NCI-H2227 treated with DMSO at 0.1 percent for 48 hours (cell line): ENCODE data around the gene PODXL2.

Source experiments
- DNase-seq: peaks from one replicate; lab custom pipeline; 2025; lab: John Stamatoyannopoulos, UW

Gene PODXL2

DNA sequence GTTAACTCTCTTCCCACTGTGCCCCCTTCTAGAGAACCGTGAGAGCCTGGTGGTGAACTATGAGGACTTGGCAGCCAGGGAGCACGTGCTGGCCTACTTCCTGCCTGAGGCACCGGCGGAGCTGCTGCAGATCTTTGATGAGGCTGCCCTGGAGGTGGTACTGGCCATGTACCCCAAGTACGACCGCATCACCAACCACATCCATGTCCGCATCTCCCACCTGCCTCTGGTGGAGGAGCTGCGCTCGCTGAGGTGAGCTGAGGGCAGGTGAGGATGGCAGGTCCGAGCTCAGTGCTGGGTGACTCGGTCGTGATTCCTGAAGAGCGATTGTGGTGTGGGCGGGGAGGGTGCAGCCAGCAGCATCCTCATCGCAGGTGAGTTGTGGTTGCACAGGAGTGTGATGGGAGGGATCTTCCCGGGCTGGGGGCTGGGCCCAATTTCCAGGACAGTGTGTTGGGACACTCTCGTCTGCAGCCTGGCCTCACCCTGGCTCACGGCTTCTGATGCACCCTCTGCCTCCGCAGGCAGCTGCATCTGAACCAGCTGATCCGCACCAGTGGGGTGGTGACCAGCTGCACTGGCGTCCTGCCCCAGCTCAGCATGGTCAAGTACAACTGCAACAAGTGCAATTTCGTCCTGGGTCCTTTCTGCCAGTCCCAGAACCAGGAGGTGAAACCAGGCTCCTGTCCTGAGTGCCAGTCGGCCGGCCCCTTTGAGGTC is 22.7 kb upstream of the PODXL2 start:
- DNase-seq = no peak

- DNase-seq = no peak
These were observed 21.9 kb upstream of the PODXL2 start for GRCh38 chr3:127606981-127607595.

DNA sequence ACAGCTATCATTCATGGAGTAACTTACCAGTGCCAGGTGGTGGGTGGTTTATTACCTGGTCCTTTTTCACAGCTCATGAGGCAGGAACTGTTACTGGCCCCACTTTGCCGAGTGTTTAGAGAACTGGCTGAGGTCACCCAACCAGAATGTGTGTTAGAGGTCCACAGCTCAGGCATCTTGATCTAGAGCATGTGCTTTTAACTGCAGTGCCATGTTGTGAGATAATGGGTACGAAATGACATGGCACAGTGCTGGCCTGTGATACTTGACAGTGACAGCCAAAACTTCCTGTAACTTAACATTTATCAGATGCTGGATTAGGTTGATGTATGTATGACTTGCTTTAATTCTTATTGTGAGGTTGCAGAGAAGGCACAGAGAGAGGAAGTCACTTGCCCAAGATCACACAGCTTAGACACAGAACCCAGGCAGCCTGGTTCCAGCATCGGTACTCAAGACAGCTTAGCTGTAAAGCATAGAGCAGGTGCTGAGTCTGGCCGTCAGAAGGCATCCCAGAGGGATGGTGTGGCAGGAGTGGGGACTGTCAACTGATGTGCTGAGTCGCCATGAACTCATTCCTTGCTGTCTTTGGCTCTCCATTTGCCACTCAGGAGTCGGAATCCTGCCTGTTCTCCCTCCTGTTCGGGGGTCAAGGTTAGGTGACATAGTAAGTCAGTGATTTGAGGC is 21.2 kb upstream of the PODXL2 start:
- no peak for DNase-seq

DNA sequence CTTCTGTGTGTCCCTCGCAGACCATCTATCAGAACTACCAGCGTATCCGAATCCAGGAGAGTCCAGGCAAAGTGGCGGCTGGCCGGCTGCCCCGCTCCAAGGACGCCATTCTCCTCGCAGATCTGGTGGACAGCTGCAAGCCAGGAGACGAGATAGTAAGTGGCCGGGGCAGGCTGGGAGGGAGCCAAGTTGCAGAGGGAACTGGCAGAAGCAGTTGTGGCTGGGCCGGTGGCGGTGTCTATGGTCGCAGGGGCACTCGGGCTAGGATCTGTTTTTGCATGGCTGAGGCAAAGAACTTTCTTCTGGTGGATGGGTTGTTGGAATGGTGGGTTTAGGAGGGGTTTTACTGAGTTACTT is 20.6 kb upstream of the PODXL2 start:
- DNase-seq = no peak

- no peak for DNase-seq
These were observed 18.9 kb upstream of the PODXL2 start for GRCh38 chr3:127610105-127610504.

- DNase-seq = no peak
These were observed 17.7 kb upstream of the PODXL2 start for GRCh38 chr3:127611251-127611650.

- no peak for DNase-seq
These were observed 16.0 kb upstream of the PODXL2 start for GRCh38 chr3:127612966-127613365.

- no peak for DNase-seq
These were observed 15.6 kb upstream of the PODXL2 start for GRCh38 chr3:127613406-127613805.

DNA sequence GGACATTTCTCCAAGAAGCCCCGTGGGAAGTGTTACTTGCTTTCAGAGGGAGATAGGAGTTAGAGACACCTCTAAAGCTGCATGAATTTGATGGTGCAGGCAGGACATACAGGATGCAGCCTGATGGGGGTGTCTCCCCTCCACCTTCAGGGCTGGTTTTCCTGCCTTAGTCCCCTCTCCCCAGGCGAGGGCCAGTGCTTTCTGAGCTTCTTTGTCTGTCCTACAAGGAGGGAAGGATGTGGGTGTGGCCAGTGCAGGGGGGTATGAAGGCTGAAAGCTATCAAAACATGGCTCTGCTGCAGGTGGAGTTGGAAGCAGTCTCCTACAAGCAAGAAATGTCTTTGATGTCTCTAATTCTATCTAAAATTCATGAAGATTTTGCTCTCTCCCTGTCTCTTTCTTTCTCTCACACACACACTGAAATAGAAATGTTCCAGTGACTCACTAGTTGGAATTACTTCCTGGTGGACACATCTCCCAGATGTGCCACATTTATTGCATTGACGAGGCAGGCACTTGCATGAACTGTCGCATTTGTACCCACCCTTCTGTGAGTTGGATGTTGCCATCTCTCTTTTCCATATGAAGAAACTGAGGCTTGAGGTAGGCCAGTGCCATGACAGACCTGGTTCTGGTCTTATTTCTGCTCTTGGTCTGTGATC is 13.9 kb upstream of the PODXL2 start:
- DNase-seq = no peak

- no peak for DNase-seq
These were observed 13.2 kb upstream of the PODXL2 start for GRCh38 chr3:127615631-127616305.

DNA sequence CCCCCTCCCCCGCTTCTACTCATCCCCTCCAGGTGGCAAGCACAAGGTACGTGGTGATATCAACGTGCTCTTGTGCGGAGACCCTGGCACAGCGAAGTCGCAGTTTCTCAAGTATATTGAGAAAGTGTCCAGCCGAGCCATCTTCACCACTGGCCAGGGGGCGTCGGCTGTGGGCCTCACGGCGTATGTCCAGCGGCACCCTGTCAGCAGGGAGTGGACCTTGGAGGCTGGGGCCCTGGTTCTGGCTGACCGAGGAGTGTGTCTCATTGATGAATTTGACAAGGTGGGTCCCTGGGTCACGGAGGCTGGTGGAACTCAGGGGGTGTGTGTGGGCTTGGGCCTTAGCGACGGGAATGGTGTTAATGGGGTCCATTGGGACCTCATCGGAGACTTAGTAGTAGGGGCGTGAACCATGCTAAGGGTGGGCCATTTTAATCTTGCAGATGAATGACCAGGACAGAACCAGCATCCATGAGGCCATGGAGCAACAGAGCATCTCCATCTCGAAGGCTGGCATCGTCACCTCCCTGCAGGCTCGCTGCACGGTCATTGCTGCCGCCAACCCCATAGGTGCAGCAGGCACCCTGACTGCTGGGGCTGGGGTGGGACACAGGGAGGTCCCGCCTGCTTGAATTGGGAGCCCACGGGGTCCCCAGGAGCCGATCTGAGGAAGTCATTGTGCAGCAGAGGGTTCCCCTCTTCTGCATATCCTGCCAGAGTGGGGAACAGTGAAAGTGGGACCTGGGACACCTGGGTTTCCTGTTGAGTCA is 12.0 kb upstream of the PODXL2 start:
- no peak for DNase-seq

DNA sequence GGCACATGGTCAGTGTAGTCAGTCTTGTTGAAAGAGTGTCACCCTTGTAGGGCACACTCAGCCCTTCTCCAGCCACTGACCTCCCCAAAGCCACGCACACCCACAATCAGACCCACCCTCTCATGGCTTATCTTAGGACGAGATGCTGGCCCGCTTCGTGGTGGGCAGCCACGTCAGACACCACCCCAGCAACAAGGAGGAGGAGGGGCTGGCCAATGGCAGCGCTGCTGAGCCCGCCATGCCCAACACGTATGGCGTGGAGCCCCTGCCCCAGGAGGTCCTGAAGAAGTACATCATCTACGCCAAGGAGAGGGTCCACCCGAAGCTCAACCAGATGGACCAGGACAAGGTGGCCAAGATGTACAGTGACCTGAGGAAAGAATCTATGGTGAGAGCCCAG is 10.1 kb upstream of the PODXL2 start:
- no peak for DNase-seq

DNA sequence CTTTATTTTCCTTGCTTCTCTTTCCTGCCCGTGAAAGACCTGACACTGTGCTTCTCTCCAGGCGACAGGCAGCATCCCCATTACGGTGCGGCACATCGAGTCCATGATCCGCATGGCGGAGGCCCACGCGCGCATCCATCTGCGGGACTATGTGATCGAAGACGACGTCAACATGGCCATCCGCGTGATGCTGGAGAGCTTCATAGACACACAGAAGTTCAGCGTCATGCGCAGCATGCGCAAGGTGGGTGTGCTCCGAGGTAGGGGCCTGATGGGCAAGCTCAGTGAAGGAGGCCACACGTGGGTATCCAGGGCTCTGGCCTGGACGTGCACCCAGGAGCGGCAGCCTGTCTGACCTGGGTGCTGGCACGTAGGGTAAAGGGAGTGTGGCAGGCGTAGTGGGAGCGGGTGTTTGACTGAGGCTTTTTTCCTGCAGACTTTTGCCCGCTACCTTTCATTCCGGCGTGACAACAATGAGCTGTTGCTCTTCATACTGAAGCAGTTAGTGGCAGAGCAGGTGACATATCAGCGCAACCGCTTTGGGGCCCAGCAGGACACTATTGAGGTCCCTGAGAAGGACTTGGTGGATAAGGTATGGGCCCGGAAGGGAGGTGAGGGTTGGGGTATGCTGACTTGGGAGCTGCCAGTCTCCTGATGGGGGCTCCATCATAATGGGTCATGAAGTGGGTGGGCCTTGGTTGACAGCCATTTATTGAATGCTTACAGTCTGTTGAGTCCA is 8.2 kb upstream of the PODXL2 start:
- no peak for DNase-seq

DNA sequence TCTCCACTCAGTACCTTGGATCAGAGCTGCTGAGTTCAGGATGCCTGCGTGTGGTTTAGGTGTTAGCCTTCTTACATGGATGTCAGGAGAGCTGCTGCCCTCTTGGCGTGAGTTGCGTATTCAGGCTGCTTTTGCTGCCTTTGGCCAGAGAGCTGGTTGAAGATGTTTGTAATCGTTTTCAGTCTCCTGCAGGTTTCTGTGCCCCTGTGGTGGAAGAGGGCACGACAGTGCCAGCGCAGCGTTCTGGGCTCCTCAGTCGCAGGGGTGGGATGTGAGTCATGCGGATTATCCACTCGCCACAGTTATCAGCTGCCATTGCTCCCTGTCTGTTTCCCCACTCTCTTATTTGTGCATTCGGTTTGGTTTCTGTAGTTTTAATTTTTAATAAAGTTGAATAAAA is 7.0 kb upstream of the PODXL2 start:
- no peak for DNase-seq

DNA sequence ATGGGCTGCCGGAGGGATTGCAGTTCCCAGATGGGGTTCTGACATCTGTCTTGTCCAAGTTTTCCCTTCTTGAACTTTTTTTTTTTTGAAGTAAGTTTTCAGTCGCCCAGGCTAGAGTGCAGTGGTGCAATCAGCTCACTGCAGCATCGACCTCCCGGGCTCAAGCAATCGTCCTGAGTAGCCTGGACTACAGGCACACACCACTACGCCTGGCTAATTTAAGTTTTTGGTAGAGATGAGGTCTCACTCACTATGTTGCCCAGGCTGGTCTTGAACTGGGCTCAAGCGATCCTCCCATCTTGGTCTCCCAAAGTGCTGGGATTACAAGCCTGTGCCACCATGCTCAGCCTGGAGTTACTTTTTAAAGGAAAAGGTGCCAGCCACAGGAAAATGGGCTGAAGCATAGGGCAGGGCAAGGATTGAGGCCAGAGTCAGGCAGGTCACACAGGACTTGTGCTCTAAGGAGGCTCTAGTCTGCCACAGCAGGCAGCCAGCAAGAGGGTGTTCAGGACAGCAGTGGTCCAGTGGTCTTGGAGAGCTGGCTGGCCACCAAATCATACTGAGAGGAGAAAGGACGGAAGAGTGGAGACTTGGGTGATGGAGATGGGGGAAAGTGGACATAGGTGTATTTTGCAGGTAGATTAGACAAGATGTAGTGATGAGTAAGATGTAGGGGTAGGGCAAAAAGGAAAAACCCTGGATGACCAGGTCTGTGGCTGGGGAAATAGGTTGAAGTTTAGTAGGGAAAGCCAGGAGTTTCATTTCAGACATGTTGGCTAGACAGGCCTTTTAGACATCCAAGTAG is 6.0 kb upstream of the PODXL2 start:
- no peak for DNase-seq

GRCh38 chr3:127624063-127624462 is 4.9 kb upstream of the PODXL2 start:
- no peak for DNase-seq

DNA sequence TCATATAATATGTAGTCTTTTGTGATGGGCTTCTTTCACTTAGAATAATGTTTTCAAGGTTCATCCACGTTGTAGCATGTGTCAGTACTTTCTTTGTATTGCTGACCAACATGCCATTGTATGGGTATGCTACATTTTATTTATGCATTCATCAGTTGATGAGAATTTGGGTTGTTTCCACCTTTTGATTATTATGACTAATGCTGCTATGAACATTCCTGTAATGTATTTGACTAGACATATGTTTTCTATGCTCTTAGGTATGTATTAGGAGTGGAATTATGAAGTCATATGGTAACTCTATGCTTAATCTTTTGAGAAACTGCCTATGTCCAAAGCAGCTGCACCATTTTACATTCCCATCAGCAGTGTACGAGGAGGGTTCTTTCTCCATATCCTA is 3.2 kb upstream of the PODXL2 start:
- no peak for DNase-seq

DNA sequence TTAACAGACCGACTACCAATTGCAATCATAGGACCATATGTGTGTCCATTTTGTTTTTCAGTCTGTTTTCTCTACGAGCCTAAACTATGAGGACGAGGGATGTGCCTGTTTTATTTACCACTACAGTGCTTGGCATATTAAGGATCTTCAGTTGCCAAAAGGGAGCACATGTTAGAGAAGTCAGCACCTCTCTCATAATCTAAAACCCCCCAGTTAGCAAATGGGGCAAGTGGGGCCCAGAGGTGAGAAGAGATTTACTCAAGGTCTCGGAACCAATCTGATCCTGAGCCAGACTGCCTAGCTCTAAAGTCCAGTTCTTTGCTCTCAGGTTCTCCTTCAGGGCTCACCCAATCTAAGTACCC is 578 bp upstream of the PODXL2 start:
- no peak for DNase-seq

- no peak for DNase-seq
These were observed 750 bp downstream of the PODXL2 start for GRCh38 chr3:127629467-127630403.
